SU-DHL-6 (cell line): ENCODE results near the gene FAM47B.

Experiments
- H2AFZ ChIP-seq: fragments of 200-600 bp; sonication (generic); 2 replicates; pipeline ENCODE4 v1.6.1; 2014; ENCODE audit warnings: low read depth, mild to moderate bottlenecking, moderate library complexity, mixed read lengths, antibody characterized with exemption, low read length; ENCODE audit not compliant: severe bottlenecking
- H3F3A ChIP-seq: fragments of 200-600 bp; shearing (Covaris generic); 2 replicates; pipeline ENCODE4 v1.6.0; 2016; ENCODE audit warnings: antibody characterized with exemption, mild to moderate bottlenecking; ENCODE audit not compliant: insufficient read depth
- H3K27ac ChIP-seq: fragments of 200-600 bp; sonication (generic); 2 replicates; pipeline ENCODE4 v1.5.1; 2016; ENCODE audit warnings: low read depth, mild to moderate bottlenecking, low read length, moderate library complexity, mixed read lengths
- H3K27me3 ChIP-seq: fragments of 200-600 bp; sonication (generic), shearing (Covaris generic); 2 replicates; pipeline ENCODE4 v1.6.0; 2014; ENCODE audit warnings: mild to moderate bottlenecking, low read length
- H3K36me3 ChIP-seq: fragments of 200-600 bp; sonication (generic); 2 replicates; pipeline ENCODE4 v1.6.1; 2014; ENCODE audit warnings: mild to moderate bottlenecking, low read length, mixed read lengths
- H3K4me2 ChIP-seq: fragments of 300-600, 200-600 bp; shearing (Covaris generic), sonication (generic); 2 replicates; pipeline ENCODE4 v1.6.0; 2014; ENCODE audit warnings: low read length, low read depth, mild to moderate bottlenecking; ENCODE audit not compliant: poor library complexity, severe bottlenecking
- H3K4me3 ChIP-seq: fragments of 200-600 bp; sonication (generic); 2 replicates; pipeline ENCODE4 v1.5.1; 2014; ENCODE audit warnings: antibody characterized with exemption, low read length, mild to moderate bottlenecking, mixed read lengths; ENCODE audit not compliant: insufficient read depth, poor library complexity, severe bottlenecking
- H3K79me2 ChIP-seq: fragments of 200-600 bp; sonication (generic); 2 replicates; pipeline ENCODE4 v1.6.1; 2014; ENCODE audit warnings: mild to moderate bottlenecking, low read length, moderate library complexity; ENCODE audit not compliant: insufficient read depth
- H3K9ac ChIP-seq: fragments of 200-600 bp; sonication (generic); 2 replicates; pipeline ENCODE4 v1.7.0; 2014; ENCODE audit warnings: mild to moderate bottlenecking, low read length
- H3K9me2 ChIP-seq: fragments of 200-600 bp; sonication (generic); replicated peaks from 2 replicates; pipeline ENCODE4 v1.6.1; 2014; ENCODE audit warnings: low read length; ENCODE audit not compliant: insufficient read depth
- H3K9me3 ChIP-seq: fragments of 200-600 bp; sonication (generic); 2 replicates; pipeline ENCODE4 v1.6.1; 2014; ENCODE audit warnings: low read length, mixed read lengths; ENCODE audit not compliant: insufficient read depth
- H4K20me1 ChIP-seq: fragments of 200-600 bp; sonication (generic); 2 replicates; pipeline ENCODE4 v1.6.1; 2014; ENCODE audit warnings: low read depth, mild to moderate bottlenecking, antibody characterized with exemption, low read length, moderate library complexity, mixed read lengths
- EZH2phosphoT487 ChIP-seq: fragments of 200-600 bp; sonication (generic), shearing (Covaris generic); conservative IDR thresholded peaks from 2 replicates; pipeline ENCODE4 v1.6.1; 2018; ENCODE audit warnings: mild to moderate bottlenecking, antibody characterized with exemption, low read length, moderate library complexity, mixed read lengths
- TF ChIP-seq, protein P1 (sequence below): fragments of 200-600 bp; sonication (generic); IDR thresholded peaks from one replicate; pipeline ENCODE4 v1.5.1; 2017; ENCODE audit warnings: antibody characterized with exemption, mild to moderate bottlenecking, low read length, moderate library complexity; ENCODE audit not compliant: insufficient read depth, poor library complexity, severe bottlenecking

Gene FAM47B

DNA sequence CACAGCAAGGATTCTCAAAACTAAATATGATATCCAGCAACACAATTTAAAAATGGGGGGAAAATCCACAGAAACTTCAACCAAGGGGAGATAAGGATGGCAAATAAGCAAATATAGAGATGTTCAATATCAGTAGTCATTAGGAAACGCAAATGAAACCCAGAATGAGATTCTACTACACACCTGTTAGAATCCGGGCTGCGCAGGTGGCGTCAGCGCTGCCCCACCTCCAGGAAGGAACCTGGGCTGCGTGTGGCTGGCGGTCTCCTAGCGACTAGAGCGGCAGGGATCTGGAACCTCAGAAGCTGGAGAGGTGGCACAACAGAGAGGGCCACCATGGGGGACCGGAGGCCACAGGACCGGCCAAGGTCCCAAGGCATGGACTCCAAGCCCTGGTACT lies at the start of gene FAM47B:
Gene FAM47B, plus strand, starts transcription at position 301 of the 400 bp plus-strand sequence. Its CDS starts 36 bp downstream, at position 337.
- Histone ChIP-seq H3K27me3 (no peaks in the 10 kb centered on the region), H3K79me2 (no peaks in the 10 kb centered on the region), H3K36me3 (no peaks in the 10 kb centered on the region), H3K9me2 (no peaks in the 10 kb centered on the region), H3K4me3 (no peak within 1 kb of the TSS), H3K27ac (no peak within 1 kb of the TSS), H4K20me1 (no peaks in the 10 kb centered on the region), H3K9ac (no peak within 1 kb of the TSS), H3K9me3 (no peaks in the 10 kb centered on the region), H3K4me2 (no peak within 1 kb of the TSS), H2AFZ (no peak within 1 kb of the TSS), H3F3A (no peaks in the 10 kb centered on the region)
- TF ChIP-seq, protein P1, sequence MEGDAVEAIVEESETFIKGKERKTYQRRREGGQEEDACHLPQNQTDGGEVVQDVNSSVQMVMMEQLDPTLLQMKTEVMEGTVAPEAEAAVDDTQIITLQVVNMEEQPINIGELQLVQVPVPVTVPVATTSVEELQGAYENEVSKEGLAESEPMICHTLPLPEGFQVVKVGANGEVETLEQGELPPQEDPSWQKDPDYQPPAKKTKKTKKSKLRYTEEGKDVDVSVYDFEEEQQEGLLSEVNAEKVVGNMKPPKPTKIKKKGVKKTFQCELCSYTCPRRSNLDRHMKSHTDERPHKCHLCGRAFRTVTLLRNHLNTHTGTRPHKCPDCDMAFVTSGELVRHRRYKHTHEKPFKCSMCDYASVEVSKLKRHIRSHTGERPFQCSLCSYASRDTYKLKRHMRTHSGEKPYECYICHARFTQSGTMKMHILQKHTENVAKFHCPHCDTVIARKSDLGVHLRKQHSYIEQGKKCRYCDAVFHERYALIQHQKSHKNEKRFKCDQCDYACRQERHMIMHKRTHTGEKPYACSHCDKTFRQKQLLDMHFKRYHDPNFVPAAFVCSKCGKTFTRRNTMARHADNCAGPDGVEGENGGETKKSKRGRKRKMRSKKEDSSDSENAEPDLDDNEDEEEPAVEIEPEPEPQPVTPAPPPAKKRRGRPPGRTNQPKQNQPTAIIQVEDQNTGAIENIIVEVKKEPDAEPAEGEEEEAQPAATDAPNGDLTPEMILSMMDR, result no peak
- no peak for TF ChIP-seq EZH2phosphoT487

DNA sequence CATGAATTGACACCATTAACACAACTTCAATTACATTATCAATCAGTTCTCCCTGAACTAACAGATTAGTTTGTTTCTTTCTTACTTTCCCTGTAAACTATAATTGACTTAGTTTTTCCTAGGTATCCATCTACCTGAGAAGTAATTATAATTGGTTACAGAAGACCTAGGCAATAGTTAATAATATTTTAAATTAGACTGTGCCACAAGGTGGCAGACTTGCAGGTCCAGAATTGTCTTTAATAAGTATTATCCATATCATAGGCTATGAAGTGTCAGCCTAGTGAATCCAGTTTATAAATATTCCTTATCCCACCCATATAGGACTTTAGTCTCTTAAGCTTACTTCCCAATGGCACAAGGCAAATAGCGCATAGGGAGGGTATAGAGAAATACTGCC lies 48.9 kb upstream of the FAM47B start:
- Histone ChIP-seq H4K20me1 (no peaks in the 10 kb centered on the region), H3K79me2 (no peaks in the 10 kb centered on the region), H3K9me3 (no peaks in the 10 kb centered on the region), H3F3A (no peaks in the 10 kb centered on the region), H2AFZ (no peak overlapping the region), H3K4me3 (no peak overlapping the region), H3K9me2 (no peaks in the 10 kb centered on the region), H3K9ac (no peak overlapping the region), H3K27ac (no peak overlapping the region), H3K36me3 (no peaks in the 10 kb centered on the region), H3K4me2 (no peak overlapping the region), H3K27me3 (no peaks in the 10 kb centered on the region)
- TF ChIP-seq, protein P1, result no peak
- no peak for TF ChIP-seq EZH2phosphoT487

DNA sequence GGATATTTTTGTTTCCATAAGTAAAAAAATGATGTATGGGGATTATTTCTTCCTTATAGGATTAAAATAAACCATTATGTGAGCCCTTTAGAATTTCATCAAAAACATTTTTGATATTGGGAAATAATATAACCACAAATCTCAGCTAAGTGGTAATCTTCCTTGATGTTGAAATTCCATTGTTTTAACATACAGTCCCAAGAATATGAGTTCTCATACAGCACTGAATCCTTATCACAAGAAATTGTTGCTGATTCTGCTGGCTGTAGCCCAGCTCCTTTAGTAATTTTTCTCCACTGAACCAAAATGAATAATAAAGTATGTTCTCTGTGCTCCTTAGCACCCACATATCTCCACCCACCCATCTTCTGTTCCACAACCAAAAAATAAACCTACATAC lies 41.9 kb upstream of the FAM47B start:
- TF ChIP-seq, protein P1, result no peak
- no peak for TF ChIP-seq EZH2phosphoT487
- H3F3A ChIP-seq, result no peaks in the 10 kb centered on the region
- H3K4me2 ChIP-seq, result no peak overlapping the region
- no peaks in the 10 kb centered on the region for H4K20me1 ChIP-seq
- H3K9me2 ChIP-seq, result no peaks in the 10 kb centered on the region
- H3K36me3 ChIP-seq, result no peaks in the 10 kb centered on the region
- H3K9me3 ChIP-seq, result no peaks in the 10 kb centered on the region
- no peaks in the 10 kb centered on the region for H3K79me2 ChIP-seq
- H3K27ac ChIP-seq, result no peak overlapping the region
- H3K4me3 ChIP-seq, result no peak overlapping the region
- H3K9ac ChIP-seq, result no peak overlapping the region
- no peaks in the 10 kb centered on the region for H3K27me3 ChIP-seq
- no peak overlapping the region for H2AFZ ChIP-seq

DNA sequence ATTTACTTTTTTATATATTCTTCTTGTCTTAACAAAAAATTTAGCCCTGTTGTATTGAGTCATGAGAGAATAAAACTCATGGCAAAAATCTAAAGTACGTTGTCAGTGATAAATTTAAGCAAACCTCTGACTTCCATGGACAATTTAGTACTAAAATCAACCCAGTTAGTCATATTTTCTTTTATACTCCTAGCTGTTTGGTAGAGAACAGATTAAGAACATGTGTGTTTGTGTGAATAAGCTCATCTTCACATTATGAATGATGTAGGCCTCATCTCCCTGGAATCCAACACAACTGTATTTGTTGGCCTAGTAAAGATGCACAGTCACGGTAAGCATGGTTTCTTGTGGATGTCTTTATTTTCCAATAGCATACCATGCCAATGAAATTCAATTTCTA lies 40.8 kb upstream of the FAM47B start:
- Histone ChIP-seq H2AFZ (no peak overlapping the region), H3K79me2 (no peaks in the 10 kb centered on the region), H3K27me3 (no peaks in the 10 kb centered on the region), H3K9me3 (no peaks in the 10 kb centered on the region), H3K36me3 (no peaks in the 10 kb centered on the region), H3F3A (no peaks in the 10 kb centered on the region), H4K20me1 (no peaks in the 10 kb centered on the region), H3K27ac (no peak overlapping the region), H3K4me3 (no peak overlapping the region), H3K9ac (no peak overlapping the region), H3K9me2 (no peaks in the 10 kb centered on the region), H3K4me2 (no peak overlapping the region)
- TF ChIP-seq, protein P1, result no peak
- no peak for TF ChIP-seq EZH2phosphoT487
